Effector memory CD8-positive, alpha-beta T cell (primary cell): ENCODE data around the gene FCRL4.
A peak's percentile ranks its signal among the peaks of the same experiment; 100 is the strongest.

Source experiments
- ATAC-seq: fragments of 150-1000 bp; cut with Tn5 transposase; replicated peaks from 2 replicates; pipeline ENCODE4 v1.10.0; 2021; ENCODE audit warnings: mild to moderate bottlenecking, moderate library complexity
- DNase-seq, 3 experiments: peaks; one replicate each; pipeline ENCODE4 v3.0.0; 2021
- H3K27ac Mint-ChIP-seq, 2 donors: one replicate each; pipeline ENCODE4 v1.8.0; 2022; ENCODE audit warnings: mild to moderate bottlenecking in 2 of 2, mixed read lengths in 2 of 2, moderate library complexity in 2 of 2
- H3K27me3 Mint-ChIP-seq, 2 donors: one replicate each; pipeline ENCODE4 v1.8.0; 2022; ENCODE audit warnings: mixed read lengths in 2 of 2
- H3K36me3 Mint-ChIP-seq: one replicate; pipeline ENCODE4 v1.8.0; 2022; ENCODE audit warnings: mild to moderate bottlenecking, moderate library complexity, mixed read lengths; ENCODE audit not compliant: insufficient read depth
- H3K4me1 Mint-ChIP-seq, 2 donors: one replicate each; pipeline ENCODE4 v1.8.0; 2022; ENCODE audit warnings: low read depth in 2 of 2, mixed read lengths in 2 of 2
- H3K4me3 Mint-ChIP-seq, 2 donors: one replicate each; pipeline ENCODE4 v1.8.0; 2022; ENCODE audit warnings: mild to moderate bottlenecking in 2 of 2, mixed read lengths in 2 of 2, moderate library complexity in 2 of 2
- H3K9me3 Mint-ChIP-seq, 2 donors: one replicate each; pipeline ENCODE4 v1.8.0; 2022; ENCODE audit warnings: mixed read lengths in 2 of 2
- total RNA-seq, 9 experiments: gene quantifications; one replicate each; lab custom pipeline; 2026; lab: John Stamatoyannopoulos, UW

The FCRL4 gene
- total RNA-seq = 0 to 0.11 (median 0) reads per million in 9 experiments

DNA sequence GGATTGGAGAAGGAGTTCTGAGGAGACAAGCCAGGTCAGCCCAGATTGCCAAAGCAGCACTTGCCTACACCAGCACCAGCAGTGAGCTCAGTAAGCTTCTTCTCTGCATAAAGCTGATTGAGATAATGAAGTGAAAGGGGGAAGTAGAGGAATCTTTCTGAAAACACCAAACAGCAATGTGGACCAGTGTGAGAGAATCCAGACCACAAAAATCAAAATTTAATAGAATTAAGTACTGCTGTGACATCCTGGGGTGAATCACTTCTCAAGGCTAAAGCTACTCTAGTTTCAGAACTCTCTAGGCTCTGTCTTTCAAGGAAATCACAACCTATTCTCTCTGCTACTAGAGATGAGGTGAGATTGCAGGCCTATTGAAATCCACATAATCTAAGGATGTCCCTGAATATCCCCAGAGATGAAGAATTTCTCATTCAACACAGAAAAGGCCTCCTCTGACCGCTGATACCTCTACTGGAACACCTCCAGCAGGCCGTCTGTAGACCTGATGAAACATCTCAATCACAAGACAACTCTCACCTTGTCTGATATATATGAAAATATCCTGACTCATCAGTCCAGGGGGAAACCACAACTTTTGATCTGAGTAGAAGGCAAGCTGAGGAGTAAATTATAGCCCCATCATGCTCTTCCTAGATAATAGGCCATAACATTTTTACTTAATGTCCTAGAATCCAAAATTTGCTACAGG is at the start of gene FCRL4:
FCRL4 (minus strand) TSS at position 127 of the 709 bp plus-strand sequence. CDS start 141 bp downstream, outside the sequence.
- DNase-seq (no peak), ATAC-seq (peak; percentile 14)
- Mint-ChIP-seq H3K27ac (peak within 1 kb of the TSS; percentile 41), H3K36me3 (peaks cover 3% of the 10 kb centered on the region), H3K9me3 (no peaks in the 10 kb centered on the region), H3K4me1 (peaks cover 7 to 11% of the 10 kb centered on the region in 2 donors), H3K4me3 (no peak within 1 kb of the TSS), H3K27me3 (peaks cover 13 to 29% of the 10 kb centered on the region in 2 donors)

DNA sequence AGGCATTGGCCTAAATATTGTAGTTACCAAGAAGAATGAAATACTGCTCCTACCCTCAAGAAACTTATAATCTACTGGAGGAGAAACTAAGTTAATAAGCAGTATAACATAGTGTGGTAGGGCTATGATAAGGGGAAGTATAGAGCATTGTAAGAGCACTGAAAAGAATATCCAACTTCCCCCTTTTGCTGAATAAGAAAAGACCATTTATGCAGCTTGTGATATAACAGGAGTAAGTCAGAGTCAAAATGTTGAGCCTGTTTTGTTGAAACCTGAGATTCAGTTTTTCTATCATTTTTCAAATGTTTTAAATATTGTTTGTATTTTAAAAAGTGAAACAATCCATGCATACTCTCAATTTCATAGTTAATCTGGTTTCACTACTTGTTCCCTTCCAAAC is 48.3 kb upstream of the FCRL4 start:
- Mint-ChIP-seq H3K4me3 (no peak overlapping the region), H3K27ac (no peak overlapping the region), H3K36me3 (no peaks in the 10 kb centered on the region), H3K9me3 (no peaks in the 10 kb centered on the region), H3K4me1 (no peaks in the 10 kb centered on the region), H3K27me3 (peaks cover 6 to 7% of the 10 kb centered on the region in 2 donors)
- ATAC-seq (no peak), DNase-seq (no peak)

GRCh38 chr1:157641177-157641576 is 43.3 kb upstream of the FCRL4 start:
- Mint-ChIP-seq H3K4me1 (no peaks in the 10 kb centered on the region), H3K4me3 (no peak overlapping the region), H3K36me3 (no peaks in the 10 kb centered on the region), H3K27ac (no peak overlapping the region), H3K9me3 (no peaks in the 10 kb centered on the region), H3K27me3 (peaks cover 0 to 7% of the 10 kb centered on the region in 2 donors)
- no peak for ATAC-seq
- no peak for DNase-seq

DNA sequence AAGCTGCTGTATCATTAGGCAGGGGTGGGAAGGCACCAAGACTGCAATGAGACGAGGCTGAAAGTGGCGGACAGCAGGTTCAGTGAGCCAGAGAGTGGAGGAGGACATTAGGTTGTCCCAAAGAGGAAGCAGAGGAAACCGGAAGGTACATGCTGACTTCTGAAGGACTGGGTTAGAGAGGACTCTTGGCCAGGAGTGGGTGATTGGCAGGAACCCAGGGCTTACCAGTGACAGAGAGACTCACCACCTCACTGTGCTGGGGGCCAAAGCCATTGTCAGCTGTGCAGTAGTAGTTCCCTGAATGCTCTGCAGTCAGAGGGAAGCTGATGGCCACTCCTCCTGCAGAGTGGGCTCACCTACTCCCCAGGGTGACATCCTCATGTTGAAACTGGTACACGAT is 41.9 kb upstream of the FCRL4 start:
- Mint-ChIP-seq H3K27me3 (peaks cover 0 to 7% of the 10 kb centered on the region in 2 donors), H3K27ac (no peak overlapping the region), H3K4me3 (no peak overlapping the region), H3K4me1 (no peaks in the 10 kb centered on the region), H3K36me3 (no peaks in the 10 kb centered on the region), H3K9me3 (no peaks in the 10 kb centered on the region)
- DNase-seq (no peak), ATAC-seq (no peak)

GRCh38 chr1:157628773-157629172 is 30.9 kb upstream of the FCRL4 start:
- peaks cover 18 to 38% of the 10 kb centered on the region in 2 donors for H3K27me3 Mint-ChIP-seq
- H3K4me1 Mint-ChIP-seq = peaks cover 2 to 29% of the 10 kb centered on the region in 2 donors
- ATAC-seq (peak; percentile 95), DNase-seq (peak in 1 of 3 experiments; percentile 13)
- H3K27ac Mint-ChIP-seq = peak overlapping the region in 1 of 2 donors; percentile 38
- H3K36me3 Mint-ChIP-seq = no peaks in the 10 kb centered on the region
- H3K9me3 Mint-ChIP-seq = no peaks in the 10 kb centered on the region
- peak overlapping the region in 1 of 2 donors; percentile 53 for H3K4me3 Mint-ChIP-seq

DNA sequence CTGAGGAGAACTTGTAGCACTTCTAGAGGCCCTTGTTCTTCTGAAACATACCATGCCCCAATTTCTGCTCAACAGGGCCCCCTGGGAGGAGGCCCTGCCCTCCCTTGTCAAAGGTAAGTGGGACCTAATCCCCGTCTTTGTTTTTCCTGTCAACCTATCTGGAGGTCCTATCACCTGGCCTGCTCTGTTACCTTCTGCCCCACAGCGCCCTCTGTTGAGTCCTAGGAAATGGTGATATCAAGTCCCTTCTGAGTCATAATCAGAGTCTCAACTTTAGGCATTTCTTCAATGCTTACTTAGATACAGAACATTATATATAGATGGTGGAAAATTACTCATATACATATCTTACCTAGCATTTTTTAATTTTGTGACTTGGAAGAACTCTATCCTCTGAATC is 28.2 kb upstream of the FCRL4 start:
- Mint-ChIP-seq H3K9me3 (no peaks in the 10 kb centered on the region), H3K36me3 (no peaks in the 10 kb centered on the region), H3K27me3 (peaks cover 12 to 33% of the 10 kb centered on the region in 2 donors), H3K27ac (peak overlapping the region in 1 of 2 donors; percentile 61), H3K4me3 (no peak overlapping the region), H3K4me1 (peaks cover 2 to 29% of the 10 kb centered on the region in 2 donors)
- no peak for ATAC-seq
- DNase-seq = peak in 1 of 3 experiments; percentile 31

- no peak overlapping the region for H3K27ac Mint-ChIP-seq
- H3K4me3 Mint-ChIP-seq = no peak overlapping the region
- H3K9me3 Mint-ChIP-seq = no peaks in the 10 kb centered on the region
- ATAC-seq = no peak
- peaks cover 7 to 21% of the 10 kb centered on the region in 2 donors for H3K27me3 Mint-ChIP-seq
- no peak for DNase-seq
- H3K4me1 Mint-ChIP-seq = peaks cover 0 to 25% of the 10 kb centered on the region in 2 donors
- H3K36me3 Mint-ChIP-seq = no peaks in the 10 kb centered on the region
Observed at GRCh38 chr1:157624471-157624870, 26.6 kb upstream of the FCRL4 start.

DNA sequence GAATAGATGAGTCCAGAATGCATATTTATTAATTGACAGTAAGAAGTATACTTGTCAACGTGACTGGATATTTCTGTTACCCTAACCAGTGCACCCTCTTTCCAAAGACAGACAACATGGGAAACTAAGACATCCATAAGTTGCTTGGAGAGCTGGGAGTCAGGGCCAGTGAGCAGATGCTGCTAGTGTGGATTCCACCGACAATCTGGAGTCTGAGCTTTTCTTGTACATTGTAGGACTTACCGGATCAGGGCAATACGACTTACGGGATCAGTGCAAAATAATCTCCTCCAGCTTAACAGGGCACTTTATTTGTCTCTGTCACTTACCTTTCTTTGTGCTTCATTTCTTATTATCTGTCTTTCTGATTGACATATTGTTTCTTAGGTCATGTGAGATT is 24.6 kb upstream of the FCRL4 start:
- no peaks in the 10 kb centered on the region for H3K9me3 Mint-ChIP-seq
- DNase-seq = no peak
- H3K36me3 Mint-ChIP-seq = no peaks in the 10 kb centered on the region
- no peak overlapping the region for H3K27ac Mint-ChIP-seq
- H3K4me3 Mint-ChIP-seq = no peak overlapping the region
- peaks cover 6 to 21% of the 10 kb centered on the region in 2 donors for H3K27me3 Mint-ChIP-seq
- H3K4me1 Mint-ChIP-seq = peaks cover 0 to 11% of the 10 kb centered on the region in 2 donors
- no peak for ATAC-seq

DNA sequence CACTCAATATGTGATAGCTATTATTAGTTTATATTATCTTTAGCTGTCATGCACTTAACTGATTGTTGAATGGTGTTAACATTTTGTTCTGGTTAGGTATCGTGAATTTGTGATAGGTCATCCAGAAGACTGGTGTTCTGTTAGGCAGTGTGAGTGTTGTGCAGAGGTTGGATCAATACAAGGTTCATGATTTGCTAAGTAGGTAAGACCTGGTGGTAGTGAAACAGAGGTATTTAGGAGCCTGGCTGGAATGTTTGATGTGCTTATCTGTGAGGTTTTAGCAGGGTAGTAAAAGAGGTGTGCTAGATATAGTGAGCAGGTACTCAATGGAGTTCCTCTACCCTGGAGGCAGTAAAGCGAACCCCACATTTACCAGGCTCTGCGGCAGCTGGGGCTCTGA is 20.3 kb upstream of the FCRL4 start:
- DNase-seq (no peak), ATAC-seq (no peak)
- Mint-ChIP-seq H3K27me3 (peaks cover 0 to 7% of the 10 kb centered on the region in 2 donors), H3K9me3 (no peaks in the 10 kb centered on the region), H3K4me1 (no peaks in the 10 kb centered on the region), H3K36me3 (no peaks in the 10 kb centered on the region), H3K27ac (no peak overlapping the region), H3K4me3 (no peak overlapping the region)

- Mint-ChIP-seq H3K36me3 (peaks cover 3% of the 10 kb centered on the region), H3K27ac (no peak overlapping the region), H3K4me1 (peaks cover 7 to 10% of the 10 kb centered on the region in 2 donors), H3K4me3 (no peak overlapping the region), H3K9me3 (no peaks in the 10 kb centered on the region), H3K27me3 (peaks cover 24 to 28% of the 10 kb centered on the region in 2 donors)
- no peak for ATAC-seq
- no peak for DNase-seq
Observed at GRCh38 chr1:157600236-157600635, 2.4 kb upstream of the FCRL4 start.

GRCh38 chr1:157596384-157596783 is 1.5 kb downstream of the FCRL4 start:
- H3K36me3 Mint-ChIP-seq = peaks cover 3% of the 10 kb centered on the region
- H3K4me1 Mint-ChIP-seq = peaks cover 7 to 11% of the 10 kb centered on the region in 2 donors
- ATAC-seq (no peak), DNase-seq (no peak)
- no peak overlapping the region for H3K27ac Mint-ChIP-seq
- no peaks in the 10 kb centered on the region for H3K9me3 Mint-ChIP-seq
- peaks cover 6 to 21% of the 10 kb centered on the region in 2 donors for H3K27me3 Mint-ChIP-seq
- no peak overlapping the region for H3K4me3 Mint-ChIP-seq

GRCh38 chr1:157595356-157595755 is 2.5 kb downstream of the FCRL4 start:
- H3K4me3 Mint-ChIP-seq = no peak overlapping the region
- H3K36me3 Mint-ChIP-seq = peaks cover 3% of the 10 kb centered on the region
- H3K27ac Mint-ChIP-seq = no peak overlapping the region
- DNase-seq = no peak
- no peaks in the 10 kb centered on the region for H3K9me3 Mint-ChIP-seq
- no peak for ATAC-seq
- H3K27me3 Mint-ChIP-seq = peaks cover 0 to 12% of the 10 kb centered on the region in 2 donors
- H3K4me1 Mint-ChIP-seq = peaks cover 7 to 11% of the 10 kb centered on the region in 2 donors

- Mint-ChIP-seq H3K4me3 (no peak overlapping the region), H3K36me3 (no peaks in the 10 kb centered on the region), H3K27me3 (peaks cover 22 to 28% of the 10 kb centered on the region in 2 donors), H3K9me3 (no peaks in the 10 kb centered on the region), H3K27ac (no peak overlapping the region), H3K4me1 (no peaks in the 10 kb centered on the region)
- DNase-seq (no peak), ATAC-seq (no peak)
Observed at GRCh38 chr1:157585984-157586383, 11.9 kb downstream of the FCRL4 start.

DNA sequence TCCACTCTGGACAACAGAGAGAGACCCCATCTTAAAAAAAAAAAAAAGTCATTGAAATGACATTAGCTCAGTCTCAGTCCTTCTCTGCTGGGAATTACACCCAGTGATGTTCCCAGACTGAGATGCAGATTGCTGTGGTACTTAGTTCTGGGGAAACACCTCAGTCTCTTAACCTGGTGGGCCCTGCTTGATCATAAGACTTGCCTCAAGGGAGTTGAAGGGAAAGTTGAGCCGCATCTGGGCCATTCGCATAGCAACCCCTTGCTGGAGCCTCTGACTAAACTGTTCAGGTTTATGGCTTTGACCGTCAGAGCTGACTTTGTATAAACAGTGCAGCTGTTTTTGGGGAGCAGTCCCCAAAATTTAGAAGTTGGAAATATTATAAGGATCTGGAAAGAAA is 13.4 kb downstream of the FCRL4 start:
- Mint-ChIP-seq H3K27ac (no peak overlapping the region), H3K9me3 (no peaks in the 10 kb centered on the region), H3K4me1 (peaks cover 2 to 7% of the 10 kb centered on the region in 2 donors), H3K27me3 (peaks cover 22 to 28% of the 10 kb centered on the region in 2 donors), H3K36me3 (no peaks in the 10 kb centered on the region), H3K4me3 (no peak overlapping the region)
- ATAC-seq (no peak), DNase-seq (no peak)
